Body of pancreas (tissue), 4 donors: ENCODE data around the gene TENM3. TPM values are rescaled to one million over a fixed set of nuclear protein-coding genes. Genes with fewer than 3 reads are reported as not detected.

Experiments
- ATAC-seq: fragments of 150-250 bp; one replicate; pipeline ENCODE4 v1.9.1; 2016
- DNase-seq, 4 donors: peaks; one replicate each; pipeline ENCODE4 v3.0.0-alpha.2; 2019
- H3K27ac ChIP-seq, 4 donors: fragments of 200-600 bp; sonication (generic); 1 replicate in 3 of 4; 2 replicates in 1 of 4; pipeline versions ENCODE4 v1.5.1 to v1.6.1; 2016 to 2019; ENCODE audit warnings: mild to moderate bottlenecking in 1 of 4, mixed read lengths in 1 of 4, moderate library complexity in 1 of 4
- H3K27me3 ChIP-seq, 2 donors: fragments of 200-600 bp; sonication (generic); one replicate each; pipeline ENCODE4 v1.6.0; 2016; ENCODE audit warnings: mild to moderate bottlenecking in 1 of 2
- H3K36me3 ChIP-seq, 2 donors: fragments of 200-600 bp; sonication (generic); replicated peaks in 1 of 2; 2 replicates each; pipeline ENCODE4 v1.5.1; 2016; ENCODE audit warnings: low read depth in 2 of 2; ENCODE audit not compliant: insufficient read depth in 1 of 2
- H3K4me1 ChIP-seq: fragments of 200-600 bp; sonication (generic); one replicate; pipeline ENCODE4 v1.6.0; 2016
- H3K4me3 ChIP-seq, 2 donors: fragments of 200-600 bp; sonication (generic); 1 replicate in 1 of 2; 2 replicates in 1 of 2; pipeline ENCODE4 v1.5.1; 2016 to 2019
- H3K9me3 ChIP-seq, 3 donors: fragments of 200-600 bp; sonication (generic); 1 replicate in 2 of 3; 2 replicates in 1 of 3; pipeline ENCODE4 v1.5.1; 2016
- CTCF ChIP-seq, 7 experiments: fragments of 450-650 bp in 4 of 7; fragments of 200-600 bp in 3 of 7; sonication (generic) in 3 of 7; IDR thresholded peaks; one replicate each; pipeline ENCODE4 v1.5.1; 2016 to 2019; ENCODE audit warnings: antibody characterized with exemption in 7 of 7
- POLR2A ChIP-seq, 3 donors: fragments of 450-650 bp; IDR thresholded peaks; one replicate each; pipeline ENCODE4 v1.6.1; 2016; ENCODE audit warnings: antibody characterized with exemption in 3 of 3, mild to moderate bottlenecking in 2 of 3
- WGBS, 2 donors: methylation state at CpG; one replicate each; pipeline ENCODE4 v1.1.5; 2017; 5-methylcytosine and 5-hydroxymethylcytosine counted together
- intact Hi-C: fragments of 100-400 bp; cut with DNase I; formaldehyde crosslinking; loops from one replicate; pipeline ENCODE4 v1.15.1; 2023
- total RNA-seq, 2 donors: library from RNA; depleted of rRNA; stranded (reverse); fragments of >200 nt; gene quantifications; one replicate each; pipeline ENCODE4 v1.1.0, GENCODE V29; 2016

TENM3 gene
- total RNA-seq, 2 donors from 2014 or later, result 2.3 to 9.6 TPM

GRCh38 chr4:182219411-182220056, 23.7 kb upstream of the TENM3 start:
- Histone ChIP-seq H3K4me1 (no peaks in the 10 kb centered on the region), H3K27ac (no peak overlapping the region), H3K4me3 (no peak overlapping the region), H3K27me3 (no peaks in the 10 kb centered on the region), H3K36me3 (no peaks in the 10 kb centered on the region), H3K9me3 (no peaks in the 10 kb centered on the region)
- intact Hi-C loops, result no loop called here
- ATAC-seq (no peak), DNase-seq (no peak)
- no peak for TF ChIP-seq POLR2A (IDR thresholded peaks at IDR 0.05)
- TF ChIP-seq CTCF (IDR thresholded peaks at IDR 0.05), result no peak
- 83 to 84% methylated on average over 6 of the region's 6 CpGs for whole genome bisulfite sequencing, 2 donors

- no peak overlapping the region for H3K4me3 ChIP-seq
- DNase-seq, result no peak
- H3K27ac ChIP-seq, result no peak overlapping the region
- intact Hi-C loops, result no loop called here
- no peaks in the 10 kb centered on the region for H3K9me3 ChIP-seq
- no peaks in the 10 kb centered on the region for H3K4me1 ChIP-seq
- H3K27me3 ChIP-seq, result no peaks in the 10 kb centered on the region
- no peaks in the 10 kb centered on the region for H3K36me3 ChIP-seq
- ATAC-seq, result no peak
- WGBS, 2 donors, result 77 to 80% methylated on average over 5 of the region's 5 CpGs
- TF ChIP-seq POLR2A (IDR thresholded peaks at IDR 0.05) (no peak), CTCF (IDR thresholded peaks at IDR 0.05) (no peak)
These were observed 21.2 kb upstream of the TENM3 start for GRCh38 chr4:182221987-182222386.

- TF ChIP-seq POLR2A (IDR thresholded peaks at IDR 0.05) (no peak), CTCF (IDR thresholded peaks at IDR 0.05) (no peak)
- ATAC-seq, result no peak
- H3K27ac ChIP-seq, result no peak overlapping the region
- WGBS, 2 donors, result 51 to 53% methylated on average over 2 of the region's 2 CpGs
- intact Hi-C loops, result no loop called here
- no peak overlapping the region for H3K4me3 ChIP-seq
- no peaks in the 10 kb centered on the region for H3K27me3 ChIP-seq
- no peaks in the 10 kb centered on the region for H3K36me3 ChIP-seq
- H3K4me1 ChIP-seq, result no peaks in the 10 kb centered on the region
- H3K9me3 ChIP-seq, result no peaks in the 10 kb centered on the region
- no peak for DNase-seq
These were observed 20.4 kb upstream of the TENM3 start for GRCh38 chr4:182222766-182223165.

- intact Hi-C loops, result no loop called here
- no peak for ATAC-seq
- no peaks in the 10 kb centered on the region for H3K4me1 ChIP-seq
These were observed 19.5 kb upstream of the TENM3 start for GRCh38 chr4:182223708-182224107.

More at GRCh38 chr4:182223708-182224107, 19.5 kb upstream of the TENM3 start:
- Histone ChIP-seq H3K9me3 (no peaks in the 10 kb centered on the region), H3K4me3 (no peak overlapping the region), H3K27me3 (no peaks in the 10 kb centered on the region), H3K36me3 (no peaks in the 10 kb centered on the region), H3K27ac (no peak overlapping the region)
- no peak for DNase-seq
- TF ChIP-seq CTCF (IDR thresholded peaks at IDR 0.05) (no peak), POLR2A (IDR thresholded peaks at IDR 0.05) (no peak)
- WGBS, 2 donors, result 73 to 76% methylated on average over 4 of the region's 4 CpGs
